B cell (primary cell): ENCODE results near the gene CEBPZOS. TPM values are rescaled to one million over a fixed set of nuclear protein-coding genes. Genes with fewer than 3 reads are reported as not detected.

Experiments
- ATAC-seq: fragments of 200-7000 bp; cut with Tn5 transposase; one replicate; pipeline ENCODE4 v1.10.0; 2021; ENCODE audit warnings: low read depth, mild to moderate bottlenecking, moderate number of reproducible peaks, moderate library complexity
- CTCF ChIA-PET: fragments of 350-600 bp; sonication (Branson Sonifier 250); formaldehyde crosslinking; loops from one replicate; lab custom pipeline; 2021; ENCODE audit warnings: antibody characterized with exemption, inconsistent platforms; lab: Charles Lee
- POLR2A ChIA-PET: fragments of 350-600 bp; sonication (Branson Sonifier 250); formaldehyde crosslinking; loops from one replicate; lab custom pipeline; 2021; ENCODE audit warnings: antibody characterized with exemption; lab: Charles Lee
- DNase-seq: peaks from one replicate; pipeline ENCODE4 v3.0.0; 2013
- H2AFZ ChIP-seq: 2 replicates; pipeline ENCODE4 v1.6.1; 2012; ENCODE audit warnings: mild to moderate bottlenecking, low read depth, low read length; ENCODE audit not compliant: insufficient read depth, poor library complexity, severe bottlenecking
- H3K27ac ChIP-seq, 2 donors: 1 replicate in 1 of 2; 2 replicates in 1 of 2; pipeline ENCODE4 v1.5.1; 2012 to 2013; ENCODE audit warnings: low read length in 2 of 2, mild to moderate bottlenecking in 2 of 2, moderate library complexity in 1 of 2
- H3K27me3 ChIP-seq, 4 experiments: fragments of 200-600 bp in 1 of 4; sonication (generic) in 1 of 4; replicated peaks in 1 of 4; 1 replicate in 2 of 4; 2 replicates in 2 of 4; pipeline versions ENCODE4 v1.6.1 to v1.7.0; 2013 to 2016; ENCODE audit warnings: low read length in 3 of 4, mild to moderate bottlenecking in 2 of 4, mixed read lengths in 1 of 4, moderate library complexity in 1 of 4; ENCODE audit not compliant: insufficient read depth in 4 of 4, control insufficient read depth in 3 of 4; ENCODE audit errors: control extremely low read depth in 1 of 4
- H3K36me3 ChIP-seq, 2 experiments: replicated peaks in 1 of 2; 1 replicate in 1 of 2; 2 replicates in 1 of 2; pipeline versions ENCODE4 v1.6.1 to v1.7.1; 2013; ENCODE audit warnings: low read length in 1 of 2; ENCODE audit not compliant: insufficient read depth in 2 of 2, control insufficient read depth in 1 of 2; ENCODE audit errors: control extremely low read depth in 1 of 2, extremely low read depth in 1 of 2
- H3K4me1 ChIP-seq, 2 donors: fragments of 200-600 bp in 1 of 2; sonication (generic) in 1 of 2; 1 replicate in 1 of 2; 2 replicates in 1 of 2; pipeline versions ENCODE4 v1.5.1 to v1.6.1; 2013 to 2017; ENCODE audit warnings: low read length in 2 of 2; ENCODE audit not compliant: control insufficient read depth in 2 of 2, insufficient read depth in 2 of 2
- H3K4me2 ChIP-seq: replicated peaks from 2 replicates; pipeline ENCODE3; 2012; ENCODE audit warnings: mild to moderate bottlenecking, low read depth, low read length; ENCODE audit not compliant: poor library complexity, severe bottlenecking
- H3K4me3 ChIP-seq, 5 experiments: fragments of 200-600 bp in 1 of 5; sonication (generic) in 1 of 5; 1 replicate in 3 of 5; 2 replicates in 2 of 5; pipeline versions ENCODE4 v1.5.1 to v1.7.0; 2011 to 2016; ENCODE audit warnings: low read length in 4 of 5, mild to moderate bottlenecking in 4 of 5, low read depth in 2 of 5, control low read depth in 1 of 5, moderate library complexity in 1 of 5; ENCODE audit not compliant: insufficient read depth in 1 of 5; ENCODE audit errors: control extremely low read depth in 1 of 5, extremely low read depth in 1 of 5
- H3K79me2 ChIP-seq: fragments of 200-600 bp; sonication (generic); one replicate; pipeline ENCODE4 v1.6.0; 2016; ENCODE audit warnings: low read length; ENCODE audit not compliant: control insufficient read depth, insufficient read depth
- H3K9ac ChIP-seq: fragments of 200-600 bp; sonication (generic); 2 replicates; pipeline ENCODE4 v1.6.1; 2017; ENCODE audit warnings: mild to moderate bottlenecking, low read length, moderate library complexity
- H3K9me3 ChIP-seq, 3 donors: one replicate each; pipeline versions ENCODE4 v1.6.1 to v1.7.1; 2013; ENCODE audit warnings: low read length in 2 of 3; ENCODE audit not compliant: control insufficient read depth in 2 of 3, insufficient read depth in 1 of 3; ENCODE audit errors: control extremely low read depth in 1 of 3
- H4K20me1 ChIP-seq: 2 replicates; pipeline ENCODE4 v1.6.0; 2012; ENCODE audit warnings: mild to moderate bottlenecking, low read length; ENCODE audit not compliant: insufficient read depth, control insufficient read depth, poor library complexity, severe bottlenecking
- H3K27ac Mint-ChIP-seq: one replicate; pipeline ENCODE4 v1.8.0; 2021; ENCODE audit warnings: mixed read lengths
- H3K27me3 Mint-ChIP-seq: one replicate; pipeline ENCODE4 v1.8.0; 2021; ENCODE audit warnings: mixed read lengths
- H3K4me1 Mint-ChIP-seq: one replicate; pipeline ENCODE4 v1.8.0; 2021; ENCODE audit warnings: mixed read lengths
- H3K4me3 Mint-ChIP-seq: one replicate; pipeline ENCODE4 v1.8.0; 2021; ENCODE audit warnings: mixed read lengths
- H3K9me3 Mint-ChIP-seq: one replicate; pipeline ENCODE4 v1.8.0; 2022; ENCODE audit warnings: mixed read lengths; ENCODE audit not compliant: insufficient read depth
- EZH2 ChIP-seq: IDR thresholded peaks from 2 replicates; pipeline ENCODE4 v1.6.1; 2012; ENCODE audit warnings: borderline replicate concordance, low read depth, mild to moderate bottlenecking, moderate library complexity, low read length; ENCODE audit not compliant: insufficient read depth, poor library complexity, severe bottlenecking
- WGBS: methylation state at CpG from one replicate; pipeline ENCODE4 v1.1.5; 2013; ENCODE audit warnings: missing lambda C conversion rate; ENCODE audit not compliant: insufficient coverage; 5-methylcytosine and 5-hydroxymethylcytosine counted together
- intact Hi-C: fragments of 100-400 bp; cut with micrococcal nuclease; formaldehyde crosslinking; loops from one replicate; pipeline ENCODE4 v1.10.0; 2022
- polyA minus RNA-seq: library from RNA; depleted of rRNA, polyadenylated mRNA; stranded (reverse); fragments of >200 nt; gene quantifications from 2 replicates; pipeline ENCODE4 v1.2.3, GENCODE V29; 2012
- polyA plus RNA-seq: library from polyadenylated mRNA; depleted of rRNA; stranded (reverse); fragments of >200 nt; gene quantifications from 2 replicates; pipeline ENCODE4 v1.2.3, GENCODE V29; 2012
- total RNA-seq, 2 donors: library from RNA; stranded (reverse); fragments of 120-200 nt in 1 of 2; gene quantifications; 1 replicate in 1 of 2; 2 replicates in 1 of 2; pipeline versions ENCODE4 v1.2.3 to v1.2.4, GENCODE V29; 2013 to 2022
- TF ChIP-seq, protein P1 (sequence below): fragments of 200-600 bp; IDR thresholded peaks from one replicate; pipeline ENCODE4 v1.8.0; 2022; ENCODE audit warnings: antibody characterized with exemption, mild to moderate bottlenecking

Gene CEBPZOS
- total RNA-seq, result 36.7 and 38.0 TPM in 2 replicates
- total RNA-seq (2013), result 28.0 TPM
- 17.6 and 18.6 TPM in 2 replicates for polyA plus RNA-seq
- polyA minus RNA-seq, result 5.4 and 10.1 TPM in 2 replicates

GRCh38 chr2:37196320-37197195 lies at the start of gene CEBPZOS:
Gene CEBPZOS (plus strand): TSS chr2:37196496. CDS start chr2:37199705, 3,209 bp downstream.
- Mint-ChIP-seq H3K4me1 (peaks cover 22% of the 10 kb centered on the region), H3K9me3 (no peaks in the 10 kb centered on the region), H3K4me3 (peak within 1 kb of the TSS; percentile 98), H3K27ac (peak within 1 kb of the TSS; percentile 99), H3K27me3 (no peaks in the 10 kb centered on the region)
- Histone ChIP-seq H3K79me2 (peaks cover 37% of the 10 kb centered on the region), H3K27ac (peak within 1 kb of the TSS; percentile 78 to 81), H3K4me1 (peaks cover 16 to 24% of the 10 kb centered on the region in 2 donors), H3K9ac (peak within 1 kb of the TSS; percentile 79), H2AFZ (peak within 1 kb of the TSS; percentile 88), H3K4me2 (peak within 1 kb of the TSS; percentile 88), H4K20me1 (no peaks in the 10 kb centered on the region), H3K9me3 (peaks cover 0 to 5% (median 0%) of the 10 kb centered on the region in 3 donors), H3K4me3 (peak within 1 kb of the TSS; percentile 70 to 87 (median 80)), H3K36me3 (peaks cover 0 to 10% of the 10 kb centered on the region in 2 experiments), H3K27me3 (no peaks in the 10 kb centered on the region)
- WGBS, result under 1% methylated on average over 71 of the region's 72 CpGs
- DNase-seq (peak; percentile 94), ATAC-seq (peak; percentile 89)
- POLR2A ChIA-PET, result interaction anchor here (0.7 to 1.2 kb wide), 2 partner anchors 35 to 133 kb away, joined by 3 to 4 read pairs; partner anchors contain the start of genes CEBPZ and NDUFAF7
- intact Hi-C loops, result loop anchor here (1.0 to 5.0 kb wide), 5 partner anchors 35 to 230 kb away; partner anchors contain the start of genes CEBPZ, EIF2AK2, GPATCH11 and HEATR5B
- TF ChIP-seq EZH2, result no peak
- TF ChIP-seq, protein P1, sequence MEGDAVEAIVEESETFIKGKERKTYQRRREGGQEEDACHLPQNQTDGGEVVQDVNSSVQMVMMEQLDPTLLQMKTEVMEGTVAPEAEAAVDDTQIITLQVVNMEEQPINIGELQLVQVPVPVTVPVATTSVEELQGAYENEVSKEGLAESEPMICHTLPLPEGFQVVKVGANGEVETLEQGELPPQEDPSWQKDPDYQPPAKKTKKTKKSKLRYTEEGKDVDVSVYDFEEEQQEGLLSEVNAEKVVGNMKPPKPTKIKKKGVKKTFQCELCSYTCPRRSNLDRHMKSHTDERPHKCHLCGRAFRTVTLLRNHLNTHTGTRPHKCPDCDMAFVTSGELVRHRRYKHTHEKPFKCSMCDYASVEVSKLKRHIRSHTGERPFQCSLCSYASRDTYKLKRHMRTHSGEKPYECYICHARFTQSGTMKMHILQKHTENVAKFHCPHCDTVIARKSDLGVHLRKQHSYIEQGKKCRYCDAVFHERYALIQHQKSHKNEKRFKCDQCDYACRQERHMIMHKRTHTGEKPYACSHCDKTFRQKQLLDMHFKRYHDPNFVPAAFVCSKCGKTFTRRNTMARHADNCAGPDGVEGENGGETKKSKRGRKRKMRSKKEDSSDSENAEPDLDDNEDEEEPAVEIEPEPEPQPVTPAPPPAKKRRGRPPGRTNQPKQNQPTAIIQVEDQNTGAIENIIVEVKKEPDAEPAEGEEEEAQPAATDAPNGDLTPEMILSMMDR, result no peak
- CTCF ChIA-PET, result interaction anchor here (1.3 kb wide), 1 partner anchor 28 kb away, joined by 7 read pairs; no protein-coding TSS in a partner anchor
